ENCODE data around the gene PEAR1.

Gene PEAR1

DNA sequence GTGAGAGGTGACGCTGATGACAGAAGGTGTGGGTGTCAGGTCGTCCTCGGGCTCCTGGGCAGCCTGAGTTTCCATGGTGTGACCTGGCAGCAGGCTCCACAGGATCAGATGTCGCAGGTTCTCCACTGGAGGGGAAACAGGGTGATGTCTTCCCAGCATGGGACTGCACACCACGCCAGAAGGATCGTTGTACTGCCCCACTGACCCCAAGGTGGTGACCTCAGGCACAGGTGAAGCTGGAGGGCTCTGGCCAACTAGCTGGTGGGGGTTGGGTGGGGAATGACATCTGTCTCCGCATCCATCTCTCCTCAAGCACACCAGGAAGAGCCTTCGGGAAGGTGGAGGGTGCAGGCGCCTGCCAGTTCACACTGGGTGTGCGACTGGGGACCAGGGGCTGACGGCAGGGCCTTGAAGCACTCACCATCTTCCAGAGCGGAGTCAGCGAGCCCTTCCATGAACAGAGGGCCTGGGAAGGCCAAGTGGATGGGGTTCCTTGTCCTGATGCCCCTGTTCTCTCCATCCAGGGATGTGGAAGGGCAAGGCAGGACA, 46.3 kb downstream of the PEAR1 start:
- DNase-seq (ENCODE audit: low spot score), result no peak

DNA sequence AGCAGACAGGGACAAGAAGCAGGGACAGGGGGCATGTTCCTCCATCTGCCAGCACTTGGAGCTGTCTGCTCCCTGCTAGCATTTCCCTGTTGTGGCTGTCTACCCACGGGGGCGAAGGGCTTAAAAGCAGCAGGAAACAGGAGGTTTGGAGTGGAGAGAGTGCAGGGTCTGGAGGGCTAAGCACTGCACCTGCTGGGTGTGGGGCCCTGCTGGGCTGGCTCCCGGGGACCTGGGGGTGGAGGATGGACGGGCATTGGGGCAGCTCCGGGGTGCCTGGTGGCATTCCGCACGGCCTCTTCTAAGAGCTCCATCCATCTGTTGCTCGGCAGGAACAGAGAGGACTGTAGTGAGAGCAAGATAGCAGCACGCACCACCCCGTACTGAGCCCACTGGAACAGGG, 48.2 kb downstream of the PEAR1 start:
- no peak for DNase-seq (ENCODE audit: low spot score)

- DNase-seq (ENCODE audit: low spot score), result no peak
Measured at GRCh38 chr1:156942176-156942575, 48.7 kb downstream of the PEAR1 start.

DNA sequence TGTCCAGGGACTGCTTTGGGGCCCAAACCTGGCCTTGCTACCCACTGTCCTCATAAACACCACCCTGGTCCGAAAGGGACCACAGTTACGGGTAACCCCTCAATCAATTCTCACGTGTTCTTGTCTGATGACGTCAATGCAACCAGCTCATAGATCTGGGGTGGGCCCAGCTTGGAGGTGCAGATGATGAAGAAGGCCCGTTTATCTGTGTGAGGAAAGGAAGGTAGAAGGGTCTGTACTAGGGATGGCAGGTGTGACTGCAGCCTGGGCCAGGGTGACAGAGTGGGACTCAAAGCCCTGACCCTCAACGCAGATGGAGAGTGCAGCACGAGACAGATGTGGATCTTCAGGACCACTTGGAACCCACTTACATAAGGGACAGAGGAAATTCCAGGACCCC, 49.1 kb downstream of the PEAR1 start:
- DNase-seq (ENCODE audit: low spot score), result no peak

GRCh38 chr1:156943756-156944155, 50.2 kb downstream of the PEAR1 start:
- no peak for DNase-seq (ENCODE audit: low spot score)

DNA sequence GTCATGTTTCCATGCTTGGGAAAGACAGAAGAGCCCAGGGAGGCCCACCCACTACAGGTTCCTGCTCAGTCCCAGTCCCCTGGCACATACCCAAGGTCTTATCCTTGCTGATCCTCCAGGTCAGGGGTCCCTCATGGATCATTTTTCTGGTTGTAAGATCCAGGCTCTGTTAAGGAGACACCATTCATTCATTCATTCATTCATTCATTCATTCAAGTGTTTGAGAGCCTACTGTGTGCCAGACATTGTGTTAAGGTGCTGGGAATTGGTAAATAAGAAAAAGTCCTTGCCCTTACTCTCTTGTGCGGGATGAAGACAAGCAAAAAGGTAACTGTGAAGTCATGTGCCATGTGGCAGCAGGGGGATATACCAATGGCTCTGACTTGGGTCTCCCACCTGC, 50.8 kb downstream of the PEAR1 start:
- no peak for DNase-seq (ENCODE audit: low spot score)

DNA sequence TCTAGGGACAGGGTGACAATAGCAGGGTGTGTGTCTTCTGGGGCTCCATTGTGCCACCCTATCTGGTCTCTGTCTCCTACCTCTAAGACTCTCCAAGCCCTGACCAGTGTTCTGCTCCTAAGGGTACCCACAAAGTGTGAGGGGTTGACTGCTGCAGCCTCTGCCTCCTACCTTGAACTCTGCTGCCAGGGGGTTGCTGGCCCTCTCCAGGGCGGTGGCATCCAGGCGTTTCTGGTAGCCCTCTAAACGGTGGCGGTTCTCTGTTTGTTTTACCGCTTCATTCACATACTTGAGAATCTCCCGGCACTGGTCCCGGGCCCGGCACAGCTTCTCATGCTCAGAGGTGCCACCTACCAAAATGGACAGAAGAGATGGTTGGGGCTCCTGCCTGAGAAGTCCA, 51.3 kb downstream of the PEAR1 start:
- no peak for DNase-seq (ENCODE audit: low spot score)

GRCh38 chr1:156945881-156946661, 52.6 kb downstream of the PEAR1 start:
- DNase-seq (ENCODE audit: low spot score), result no peak

GRCh38 chr1:156947127-156947526, 53.6 kb downstream of the PEAR1 start:
- no peak for DNase-seq (ENCODE audit: low spot score)

- no peak for DNase-seq (ENCODE audit: low spot score)
Measured at GRCh38 chr1:156947818-156948525, 54.5 kb downstream of the PEAR1 start.

GRCh38 chr1:156948708-156949107, 55.2 kb downstream of the PEAR1 start:
- no peak for DNase-seq (ENCODE audit: low spot score)

DNA sequence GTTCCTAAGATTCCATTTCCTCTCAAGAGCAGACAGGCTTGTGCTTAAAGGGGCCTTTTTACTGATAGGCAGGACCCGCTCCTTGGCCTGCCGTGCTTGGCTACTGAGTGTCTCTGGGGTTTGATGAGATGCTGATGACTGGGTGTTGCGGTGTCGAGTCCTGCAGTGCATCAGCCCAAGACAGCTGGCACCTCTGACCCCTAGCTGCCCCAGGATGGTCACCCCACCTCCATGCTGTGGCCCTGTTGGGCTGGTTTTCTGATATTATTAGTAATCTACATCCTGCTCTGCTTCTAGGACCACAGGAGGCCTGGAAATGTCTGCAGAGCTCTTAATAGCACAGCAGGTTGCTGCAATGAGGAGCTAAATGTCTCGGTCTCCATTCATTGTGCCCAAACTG, 55.6 kb downstream of the PEAR1 start:
- no peak for DNase-seq (ENCODE audit: low spot score)

DNA sequence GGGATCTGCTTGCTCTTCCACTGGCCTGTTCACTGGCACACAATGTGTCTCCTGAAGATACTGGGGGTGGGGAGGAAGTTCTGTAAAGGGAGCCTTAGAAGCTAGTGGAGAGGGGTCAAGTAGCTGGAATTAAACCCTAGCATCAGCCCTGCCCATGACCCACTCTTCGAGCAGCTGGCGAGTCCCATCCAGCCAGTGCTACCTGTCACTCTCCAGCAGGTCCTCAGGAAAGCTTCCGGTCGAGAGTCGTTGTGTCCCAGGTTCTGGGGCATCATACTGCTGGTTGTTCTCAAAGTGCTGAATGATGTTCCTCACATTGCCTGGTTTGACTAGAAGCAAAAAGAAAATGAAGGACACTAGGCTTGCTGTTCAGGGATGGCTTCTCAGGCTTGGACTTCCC, 57.9 kb downstream of the PEAR1 start:
- no peak for DNase-seq (ENCODE audit: low spot score)

- no peak for DNase-seq (ENCODE audit: low spot score)
Measured at GRCh38 chr1:156953571-156953970, 60.1 kb downstream of the PEAR1 start.

DNA sequence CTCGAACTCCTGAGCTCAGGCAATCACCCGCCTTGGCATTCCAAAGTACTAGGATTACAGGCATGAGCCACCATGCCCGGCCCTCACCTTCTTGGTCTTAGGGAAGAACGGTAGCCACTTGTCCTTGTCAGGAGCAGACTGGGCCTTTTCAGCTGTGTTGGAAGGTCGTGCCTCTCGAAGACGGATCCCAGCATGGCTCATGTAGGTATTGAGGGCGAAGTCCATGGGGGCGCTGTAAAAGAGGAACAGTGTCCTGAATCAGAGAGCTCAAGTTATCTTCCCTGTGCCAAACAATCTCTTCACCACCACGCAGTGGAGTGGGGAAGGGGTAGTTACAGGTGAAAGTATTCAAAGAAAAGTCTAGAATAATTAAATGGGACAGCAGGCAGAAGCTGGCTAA, 62.8 kb downstream of the PEAR1 start:
- DNase-seq (ENCODE audit: low spot score), result no peak

DNA sequence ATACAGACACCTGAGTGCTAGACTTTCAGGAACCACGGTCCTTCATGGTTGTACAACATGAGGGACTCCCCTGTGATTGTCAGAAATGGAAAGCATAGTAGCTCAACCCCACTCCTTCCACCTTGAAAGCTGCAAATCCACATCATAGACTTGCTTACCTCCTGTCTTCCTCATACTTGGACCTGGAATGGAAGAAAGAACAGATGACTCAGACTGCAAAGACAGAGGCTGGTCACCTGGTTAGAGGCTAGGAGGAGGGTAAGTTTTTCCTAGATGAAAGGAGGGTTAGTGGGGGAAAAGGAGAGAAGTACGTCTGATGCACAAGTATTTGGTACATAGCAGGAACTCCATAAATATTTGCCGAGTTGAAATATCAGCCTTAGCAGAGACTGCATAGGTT, 64.1 kb downstream of the PEAR1 start:
- DNase-seq (ENCODE audit: low spot score), result no peak

DNA sequence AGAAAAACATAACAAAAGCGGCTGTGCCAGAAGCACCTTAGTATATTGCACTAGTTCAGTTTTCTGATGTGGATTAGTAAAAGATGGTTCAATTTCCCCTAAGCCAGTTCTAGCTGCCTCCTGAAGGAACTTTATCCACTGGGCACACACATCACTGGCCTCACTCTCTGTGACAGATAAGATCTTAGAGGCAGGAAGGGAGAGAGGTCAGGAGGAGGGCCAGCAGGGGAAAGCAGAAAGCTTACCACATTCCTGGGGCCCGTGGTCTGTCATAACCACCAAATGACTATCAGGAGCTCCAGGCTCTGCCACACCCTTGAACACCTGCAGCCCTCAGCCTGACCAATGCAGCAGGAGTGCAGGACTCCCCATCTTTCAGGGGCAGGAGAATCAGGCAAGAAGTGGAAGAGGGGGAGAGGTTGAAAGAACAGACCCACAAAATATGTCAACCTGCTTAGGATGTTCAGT, 64.8 kb downstream of the PEAR1 start:
- no peak for DNase-seq (ENCODE audit: low spot score)

DNA sequence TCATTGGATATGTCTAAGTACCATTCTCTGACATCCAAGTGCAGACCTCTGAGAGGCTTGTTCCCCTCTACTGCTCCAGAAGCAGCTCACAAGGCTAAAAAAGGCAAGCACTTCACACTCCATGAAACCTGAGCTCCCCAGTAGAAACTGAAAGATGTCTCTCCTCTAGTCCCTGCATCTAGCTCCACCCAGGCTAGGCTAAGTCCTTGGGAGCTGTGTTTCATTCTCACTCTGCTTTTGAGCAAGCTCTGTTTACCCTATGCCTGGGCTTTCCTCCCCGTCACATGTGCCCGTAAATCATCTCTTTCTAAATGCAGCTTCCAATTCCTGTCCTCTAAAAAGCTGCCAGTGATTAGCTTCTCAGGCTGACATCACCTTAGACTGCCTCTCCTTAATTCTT, 65.9 kb downstream of the PEAR1 start:
- DNase-seq (ENCODE audit: low spot score), result no peak

DNA sequence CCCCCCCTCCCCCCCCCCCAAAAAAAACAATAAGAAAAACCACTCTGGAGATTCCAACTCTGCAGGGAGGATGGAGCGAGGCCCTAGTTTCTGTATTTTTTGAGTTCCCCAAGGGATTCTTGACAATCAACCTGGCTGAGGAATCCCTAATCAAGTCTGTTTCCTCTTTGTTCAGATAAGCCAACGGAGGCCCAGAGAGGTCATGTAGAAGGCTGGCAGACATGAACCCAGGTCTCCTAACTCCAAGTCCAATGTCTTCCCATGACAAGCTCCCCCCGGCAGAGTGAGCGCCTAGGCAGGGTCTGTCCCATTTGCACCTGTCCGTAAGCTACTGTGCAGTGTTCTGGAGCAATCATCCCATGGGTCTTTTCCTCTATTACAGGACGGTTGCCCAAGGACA, 66.4 kb downstream of the PEAR1 start:
- no peak for DNase-seq (ENCODE audit: low spot score)

DNA sequence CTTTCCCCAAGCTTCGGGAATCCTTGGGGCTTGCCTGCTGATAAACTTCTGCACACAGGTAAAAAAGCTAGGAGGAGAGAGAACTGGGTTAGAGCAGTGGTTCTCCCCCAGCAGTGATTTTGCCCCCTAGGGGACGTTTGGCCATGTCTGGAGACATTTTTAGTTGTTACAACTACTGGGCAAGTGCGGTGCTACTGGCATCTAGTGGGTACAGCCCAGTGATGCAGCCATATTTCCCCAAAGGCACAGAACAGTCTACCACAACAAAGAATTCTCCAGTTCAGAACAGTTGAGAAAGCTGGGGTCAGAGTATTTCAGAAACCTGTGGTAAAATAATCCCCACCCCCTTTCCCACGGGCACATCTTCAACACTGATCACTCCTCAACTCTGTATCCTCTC, 68.2 kb downstream of the PEAR1 start:
- DNase-seq (ENCODE audit: low spot score), result no peak

- peak; percentile 27 for DNase-seq (ENCODE audit: low spot score)
Measured at GRCh38 chr1:156963621-156964020, 70.1 kb downstream of the PEAR1 start.

GRCh38 chr1:156964441-156964840, 70.9 kb downstream of the PEAR1 start:
- DNase-seq (ENCODE audit: low spot score), result peak; percentile 38
